Measurements from ENCODE around the gene SPATA3. TPM values are rescaled to one million over a fixed set of nuclear protein-coding genes. Genes with fewer than 3 reads are reported as not detected.
"Not testable (repeated sequence)": the region's sequence is repeated elsewhere in the genome, so short reads cannot be mapped to it uniquely, and the experiment has no call there.

SPATA3 gene
- polyA plus RNA-seq, 3 donors from 2014 or later = not detected

GRCh38 chr2:230990899-230991150 is 5.1 kb upstream of the SPATA3 start:
- Mint-ChIP-seq H3K27me3 (ENCODE audit: low read depth in 3 of 3) (peaks cover 6 to 23% (median 18%) of the 10 kb centered on the region in 3 donors), H3K4me1 (peaks cover 0 to 6% of the 10 kb centered on the region in 2 donors), H3K9me3 (no peaks in the 10 kb centered on the region), H3K36me3 (no peaks in the 10 kb centered on the region), H3K4me3 (no peak overlapping the region), H3K27ac (no peak overlapping the region)
- no peak for DNase-seq

- Mint-ChIP-seq H3K9me3 (no peaks in the 10 kb centered on the region), H3K4me1 (peaks cover 0 to 6% of the 10 kb centered on the region in 2 donors), H3K36me3 (no peaks in the 10 kb centered on the region), H3K27me3 (ENCODE audit: low read depth in 3 of 3) (peaks cover 5 to 23% (median 21%) of the 10 kb centered on the region in 3 donors), H3K27ac (no peak overlapping the region), H3K4me3 (no peak overlapping the region)
- DNase-seq = no peak
Observed at GRCh38 chr2:230991598-230991997, 4.3 kb upstream of the SPATA3 start.

- H3K4me3 Mint-ChIP-seq = no peak overlapping the region
- no peak overlapping the region for H3K27ac Mint-ChIP-seq
- H3K27me3 Mint-ChIP-seq (ENCODE audit: low read depth in 3 of 3) = peaks cover 16 to 30% (median 23%) of the 10 kb centered on the region in 3 donors
- peaks cover 0 to 5% (median 0%) of the 10 kb centered on the region in 3 donors for H3K36me3 Mint-ChIP-seq
- H3K4me1 Mint-ChIP-seq = no peaks in the 10 kb centered on the region
- H3K9me3 Mint-ChIP-seq = no peaks in the 10 kb centered on the region
- DNase-seq = no peak
Observed at GRCh38 chr2:230996661-230997060, 740 bp downstream of the SPATA3 start.

GRCh38 chr2:230998882-230999281 is 3.0 kb downstream of the SPATA3 start:
- Mint-ChIP-seq H3K36me3 (peaks cover 0 to 5% (median 0%) of the 10 kb centered on the region in 3 donors), H3K27ac (no peak overlapping the region), H3K27me3 (ENCODE audit: low read depth in 3 of 3) (peaks cover 16 to 27% (median 24%) of the 10 kb centered on the region in 3 donors), H3K4me3 (no peak overlapping the region), H3K9me3 (no peaks in the 10 kb centered on the region), H3K4me1 (no peaks in the 10 kb centered on the region)
- DNase-seq = no peak

- DNase-seq = no peak
- peaks cover 0 to 5% (median 0%) of the 10 kb centered on the region in 3 donors for H3K36me3 Mint-ChIP-seq
- H3K27me3 Mint-ChIP-seq (ENCODE audit: low read depth in 3 of 3) = peaks cover 13 to 27% (median 24%) of the 10 kb centered on the region in 3 donors
- no peaks in the 10 kb centered on the region for H3K4me1 Mint-ChIP-seq
- no peak overlapping the region for H3K4me3 Mint-ChIP-seq
- H3K27ac Mint-ChIP-seq = no peak overlapping the region
- no peaks in the 10 kb centered on the region for H3K9me3 Mint-ChIP-seq
Observed at GRCh38 chr2:230999477-230999876, 3.6 kb downstream of the SPATA3 start.

- no peak for DNase-seq
- H3K27ac Mint-ChIP-seq = no peak overlapping the region
- H3K4me3 Mint-ChIP-seq = no peak overlapping the region
- no peaks in the 10 kb centered on the region for H3K4me1 Mint-ChIP-seq
- H3K9me3 Mint-ChIP-seq = peaks cover 0 to 5% (median under 1%) of the 10 kb centered on the region in 6 donors
- peaks cover 1 to 8% (median 2%) of the 10 kb centered on the region in 3 donors for H3K36me3 Mint-ChIP-seq
- H3K27me3 Mint-ChIP-seq (ENCODE audit: low read depth in 3 of 3) = peaks cover 12 to 29% (median 24%) of the 10 kb centered on the region in 3 donors
Observed at GRCh38 chr2:231000211-231000904, 4.4 kb downstream of the SPATA3 start.

GRCh38 chr2:231001036-231001435 is 5.1 kb downstream of the SPATA3 start:
- H3K36me3 Mint-ChIP-seq = peaks cover 4 to 11% (median 6%) of the 10 kb centered on the region in 3 donors
- DNase-seq = no peak
- peaks cover 0 to 8% (median 2%) of the 10 kb centered on the region in 6 donors for H3K9me3 Mint-ChIP-seq
- no peak overlapping the region for H3K27ac Mint-ChIP-seq
- H3K4me3 Mint-ChIP-seq = no peak overlapping the region
- peaks cover 12 to 31% (median 24%) of the 10 kb centered on the region in 3 donors for H3K27me3 Mint-ChIP-seq (ENCODE audit: low read depth in 3 of 3)
- no peaks in the 10 kb centered on the region for H3K4me1 Mint-ChIP-seq

GRCh38 chr2:231001921-231002320 is 6.0 kb downstream of the SPATA3 start:
- Mint-ChIP-seq H3K4me3 (no peak overlapping the region), H3K36me3 (peaks cover 4 to 9% (median 6%) of the 10 kb centered on the region in 3 donors)

GRCh38 chr2:231002641-231003040 is 6.7 kb downstream of the SPATA3 start:
- no peaks in the 10 kb centered on the region for H3K4me1 Mint-ChIP-seq
- no peak overlapping the region for H3K27ac Mint-ChIP-seq
- H3K9me3 Mint-ChIP-seq = peaks cover 0 to 8% (median 2%) of the 10 kb centered on the region in 6 donors
- H3K27me3 Mint-ChIP-seq (ENCODE audit: low read depth in 3 of 3) = peaks cover 15 to 28% (median 22%) of the 10 kb centered on the region in 3 donors
- DNase-seq = no peak
- no peak overlapping the region for H3K4me3 Mint-ChIP-seq
- H3K36me3 Mint-ChIP-seq = peaks cover 4 to 6% (median 6%) of the 10 kb centered on the region in 3 donors

More at GRCh38 chr2:231001921-231002320, 6.0 kb downstream of the SPATA3 start:
- Mint-ChIP-seq H3K9me3 (peaks cover 0 to 8% (median 2%) of the 10 kb centered on the region in 6 donors), H3K4me1 (no peaks in the 10 kb centered on the region), H3K27ac (no peak overlapping the region), H3K27me3 (ENCODE audit: low read depth in 3 of 3) (peaks cover 15 to 24% (median 23%) of the 10 kb centered on the region in 3 donors)
- no peak for DNase-seq

GRCh38 chr2:231003186-231003585 is 7.3 kb downstream of the SPATA3 start:
- H3K36me3 Mint-ChIP-seq = peaks cover 4 to 6% (median 6%) of the 10 kb centered on the region in 3 donors
- peaks cover 0 to 8% (median 2%) of the 10 kb centered on the region in 6 donors for H3K9me3 Mint-ChIP-seq
- no peak for DNase-seq
- H3K27me3 Mint-ChIP-seq (ENCODE audit: low read depth in 3 of 3) = peaks cover 15 to 28% (median 24%) of the 10 kb centered on the region in 3 donors
- no peak overlapping the region for H3K4me3 Mint-ChIP-seq
- no peaks in the 10 kb centered on the region for H3K4me1 Mint-ChIP-seq
- H3K27ac Mint-ChIP-seq = no peak overlapping the region

- not testable (repeated sequence) for H3K4me3 Mint-ChIP-seq, H3K36me3 Mint-ChIP-seq, DNase-seq, H3K4me1 Mint-ChIP-seq, H3K9me3 Mint-ChIP-seq
- H3K27ac Mint-ChIP-seq = peak overlapping the region in 4 of 6 donors; percentile 36 to 79 (median 64)
- H3K27me3 Mint-ChIP-seq (ENCODE audit: low read depth in 3 of 3) = peaks cover 10 to 20% (median 16%) of the 10 kb centered on the region in 3 donors
Observed at GRCh38 chr2:231004930-231005329, 9.0 kb downstream of the SPATA3 start.

GRCh38 chr2:231007286-231008098 is 11.6 kb downstream of the SPATA3 start:
- DNase-seq = no peak
- H3K27me3 Mint-ChIP-seq (ENCODE audit: low read depth in 3 of 3) = peaks cover 8 to 14% (median 9%) of the 10 kb centered on the region in 3 donors
- H3K4me3 Mint-ChIP-seq = no peak overlapping the region
- H3K9me3 Mint-ChIP-seq = peaks cover 0 to 8% (median 2%) of the 10 kb centered on the region in 6 donors
- H3K36me3 Mint-ChIP-seq = peaks cover 4 to 6% (median 6%) of the 10 kb centered on the region in 3 donors
- no peak overlapping the region for H3K27ac Mint-ChIP-seq
- H3K4me1 Mint-ChIP-seq = no peaks in the 10 kb centered on the region

- no peak overlapping the region for H3K4me3 Mint-ChIP-seq
- H3K36me3 Mint-ChIP-seq = peaks cover 4 to 6% (median 6%) of the 10 kb centered on the region in 3 donors
- peaks cover 8 to 11% (median 10%) of the 10 kb centered on the region in 3 donors for H3K27me3 Mint-ChIP-seq (ENCODE audit: low read depth in 3 of 3)
- H3K4me1 Mint-ChIP-seq = no peaks in the 10 kb centered on the region
- H3K9me3 Mint-ChIP-seq = peaks cover 0 to 8% (median 2%) of the 10 kb centered on the region in 6 donors
- no peak for DNase-seq
- no peak overlapping the region for H3K27ac Mint-ChIP-seq
Observed at GRCh38 chr2:231008131-231008530, 12.2 kb downstream of the SPATA3 start.

Measured in immature natural killer cell (primary cell).